Measurements from ENCODE around the gene DGKH. TPM values are rescaled to one million over a fixed set of nuclear protein-coding genes. Genes with fewer than 3 reads are reported as not detected.

The DGKH gene
- total RNA-seq, 1 donor from 2014 or later = 13.4 TPM

- Mint-ChIP-seq H3K36me3 (ENCODE audit: unreplicated experiment) (no peaks in the 10 kb centered on the region), H3K27me3 (ENCODE audit: unreplicated experiment) (peaks cover 24% of the 10 kb centered on the region), H3K4me3 (ENCODE audit: unreplicated experiment) (peak overlapping the region; percentile 85), H3K27ac (ENCODE audit: unreplicated experiment) (peak overlapping the region; percentile 25), H3K4me1 (ENCODE audit: low read depth, unreplicated experiment) (peaks cover 7% of the 10 kb centered on the region), H3K9me3 (ENCODE audit: unreplicated experiment) (peaks cover 22% of the 10 kb centered on the region)
- TF ChIP-seq CTCF (IDR thresholded peaks at IDR 0.05; ENCODE audit: partially characterized antibody, unreplicated experiment) = no peak
- peak; percentile 84 for DNase-seq
These were observed 8.3 kb upstream of the DGKH start for GRCh38 chr13:42039946-42040729.

- Mint-ChIP-seq H3K27me3 (ENCODE audit: unreplicated experiment) (peaks cover 24% of the 10 kb centered on the region), H3K4me3 (ENCODE audit: unreplicated experiment) (no peak overlapping the region), H3K36me3 (ENCODE audit: unreplicated experiment) (no peaks in the 10 kb centered on the region), H3K27ac (ENCODE audit: unreplicated experiment) (no peak overlapping the region), H3K4me1 (ENCODE audit: low read depth, unreplicated experiment) (peaks cover 7% of the 10 kb centered on the region), H3K9me3 (ENCODE audit: unreplicated experiment) (peaks cover 22% of the 10 kb centered on the region)
- no peak for DNase-seq
- TF ChIP-seq CTCF (IDR thresholded peaks at IDR 0.05; ENCODE audit: partially characterized antibody, unreplicated experiment) = no peak
These were observed 7.8 kb upstream of the DGKH start for GRCh38 chr13:42040730-42041010.

- Mint-ChIP-seq H3K4me3 (ENCODE audit: unreplicated experiment) (peak overlapping the region; percentile 99), H3K27ac (ENCODE audit: unreplicated experiment) (peak overlapping the region; percentile 91), H3K27me3 (ENCODE audit: unreplicated experiment) (peaks cover 24% of the 10 kb centered on the region), H3K4me1 (ENCODE audit: low read depth, unreplicated experiment) (peaks cover 7% of the 10 kb centered on the region), H3K9me3 (ENCODE audit: unreplicated experiment) (peaks cover 19% of the 10 kb centered on the region), H3K36me3 (ENCODE audit: unreplicated experiment) (no peaks in the 10 kb centered on the region)
- TF ChIP-seq CTCF (IDR thresholded peaks at IDR 0.05; ENCODE audit: partially characterized antibody, unreplicated experiment) = no peak
- peak; percentile 55 for DNase-seq
These were observed 7.3 kb upstream of the DGKH start for GRCh38 chr13:42041011-42041683.

- Mint-ChIP-seq H3K36me3 (ENCODE audit: unreplicated experiment) (no peaks in the 10 kb centered on the region), H3K27me3 (ENCODE audit: unreplicated experiment) (peaks cover 22% of the 10 kb centered on the region), H3K27ac (ENCODE audit: unreplicated experiment) (peak overlapping the region; percentile 91), H3K4me3 (ENCODE audit: unreplicated experiment) (peak overlapping the region; percentile 99), H3K4me1 (ENCODE audit: low read depth, unreplicated experiment) (peaks cover 7% of the 10 kb centered on the region), H3K9me3 (ENCODE audit: unreplicated experiment) (peaks cover 16% of the 10 kb centered on the region)
- peak; percentile 63 for DNase-seq
- TF ChIP-seq CTCF (IDR thresholded peaks at IDR 0.05; ENCODE audit: partially characterized antibody, unreplicated experiment) = no peak
These were observed 6.8 kb upstream of the DGKH start for GRCh38 chr13:42041684-42042035.

- no peak for DNase-seq
- H3K4me1 Mint-ChIP-seq (ENCODE audit: low read depth, unreplicated experiment) = peaks cover 7% of the 10 kb centered on the region
- peaks cover 20% of the 10 kb centered on the region for H3K27me3 Mint-ChIP-seq (ENCODE audit: unreplicated experiment)
- no peak overlapping the region for H3K4me3 Mint-ChIP-seq (ENCODE audit: unreplicated experiment)
- no peak overlapping the region for H3K27ac Mint-ChIP-seq (ENCODE audit: unreplicated experiment)
- H3K9me3 Mint-ChIP-seq (ENCODE audit: unreplicated experiment) = peaks cover 16% of the 10 kb centered on the region
- no peak for TF ChIP-seq CTCF (IDR thresholded peaks at IDR 0.05; ENCODE audit: partially characterized antibody, unreplicated experiment)
- no peaks in the 10 kb centered on the region for H3K36me3 Mint-ChIP-seq (ENCODE audit: unreplicated experiment)
These were observed 4.8 kb upstream of the DGKH start for GRCh38 chr13:42043676-42044075.

All from glutamatergic neuron (in vitro differentiated cells).